HepG2 (cell line): ENCODE data around the gene CAMTA1. TPM values are rescaled to one million over a fixed set of nuclear protein-coding genes. Genes with fewer than 3 reads are reported as not detected.

Experiments
- AGO1 ChIP-seq: fragments of 200-400 bp; formaldehyde crosslinking; IDR thresholded peaks from 2 replicates; pipeline ENCODE4 v1.6.1; 2017; ENCODE audit warnings: mild to moderate bottlenecking, low read depth, low read length, moderate library complexity; ENCODE audit not compliant: poor library complexity, severe bottlenecking
- CBX2 ChIP-seq, 2 experiments: fragments of 200-600 bp in 1 of 2; sonication (generic); formaldehyde crosslinking in 1 of 2; IDR thresholded peaks; 2 replicates each; pipeline versions ENCODE4 v1.7.0 to v1.8.1; 2018 to 2022; ENCODE audit warnings: low read depth in 2 of 2, low read length in 1 of 2, mild to moderate bottlenecking in 1 of 2, missing genetic modification reagents in 1 of 2
- DDIT3 ChIP-seq: sonication (generic); formaldehyde crosslinking; IDR thresholded peaks from 2 replicates; pipeline ENCODE4 v1.4.0; 2020; ENCODE audit warnings: mild to moderate bottlenecking, missing genetic modification reagents
- E2F2 ChIP-seq: sonication (generic); formaldehyde crosslinking; IDR thresholded peaks from 2 replicates; pipeline ENCODE4 v1.4.0; 2020; ENCODE audit warnings: missing genetic modification reagents, borderline replicate concordance
- FIP1L1 ChIP-seq: fragments of 200-400 bp; formaldehyde crosslinking; IDR thresholded peaks from 2 replicates; pipeline ENCODE4 v1.6.1; 2018; ENCODE audit warnings: low read depth, mild to moderate bottlenecking, low read length, moderate library complexity, borderline replicate concordance; ENCODE audit not compliant: insufficient read depth
- FOXO1 ChIP-seq: sonication (generic); formaldehyde crosslinking; IDR thresholded peaks from 2 replicates; pipeline ENCODE4 v1.4.0; 2020; ENCODE audit warnings: missing genetic modification reagents
- GPN1 ChIP-seq: sonication (generic); formaldehyde crosslinking; IDR thresholded peaks from 2 replicates; pipeline ENCODE4 v1.5.1; 2020; ENCODE audit warnings: missing genetic modification reagents, borderline replicate concordance
- GTF2F1 ChIP-seq: fragments of 150-350 bp; IDR thresholded peaks from 2 replicates; pipeline ENCODE4 v1.6.1; 2014; ENCODE audit warnings: low read length
- HMGA1 ChIP-seq: sonication (generic); formaldehyde crosslinking; conservative IDR thresholded peaks from 2 replicates; pipeline ENCODE4 v1.4.0; 2020; ENCODE audit warnings: missing genetic modification reagents
- NCOA2 ChIP-seq: sonication (generic); formaldehyde crosslinking; IDR thresholded peaks from 2 replicates; pipeline ENCODE4 v1.8.0; 2022; ENCODE audit warnings: inconsistent platforms
- SMAD3 ChIP-seq: sonication (generic); formaldehyde crosslinking; IDR thresholded peaks from 2 replicates; pipeline ENCODE4 v1.4.0; 2020; ENCODE audit warnings: missing genetic modification reagents
- TARDBP ChIP-seq: sonication (generic); formaldehyde crosslinking; IDR thresholded peaks from 2 replicates; pipeline ENCODE4 v1.8.0; 2022; ENCODE audit warnings: mild to moderate bottlenecking, missing genetic modification reagents
- TOPORS ChIP-seq: sonication (generic); formaldehyde crosslinking; IDR thresholded peaks from 2 replicates; pipeline ENCODE4 v1.8.0; 2023; ENCODE audit warnings: mild to moderate bottlenecking, missing genetic modification reagents
- ZBTB42 ChIP-seq: sonication (generic); formaldehyde crosslinking; IDR thresholded peaks from 2 replicates; pipeline ENCODE4 v1.5.0; 2020; ENCODE audit warnings: mild to moderate bottlenecking, missing genetic modification reagents
- ZBTB44 ChIP-seq: sonication (generic); formaldehyde crosslinking; IDR thresholded peaks from 2 replicates; pipeline ENCODE4 v1.4.0; 2020; ENCODE audit warnings: missing genetic modification reagents
- ZNF142 ChIP-seq: sonication (generic); formaldehyde crosslinking; IDR thresholded peaks from 2 replicates; pipeline ENCODE4 v1.4.0; 2020; ENCODE audit warnings: missing genetic modification reagents
- ZNF333 ChIP-seq: sonication (generic); formaldehyde crosslinking; IDR thresholded peaks from 2 replicates; pipeline ENCODE4 v1.4.0; 2020; ENCODE audit warnings: mild to moderate bottlenecking, missing genetic modification reagents, borderline replicate concordance
- ZNF781 ChIP-seq: sonication (generic); formaldehyde crosslinking; IDR thresholded peaks from 2 replicates; pipeline ENCODE4 v1.5.1; 2020; ENCODE audit warnings: borderline replicate concordance, mild to moderate bottlenecking, missing genetic modification reagents; ENCODE audit errors: not compliant biosample characterization
- polyA plus RNA-seq, 8 experiments: library from polyadenylated mRNA; depleted of rRNA in 3 of 8; stranded (reverse) in 7 of 8; unstranded in 1 of 8; fragments of >200 nt; fragmentation: Illumina TruSeq in 4 of 8; extraction: Trizol in 4 of 8; gene quantifications; 2 replicates each; pipeline versions ENCODE4 v1.2.1 to v1.2.3, GENCODE V29; 2011 to 2016; ENCODE audit warnings: low read depth in 4 of 8, missing spikeins in 1 of 8, mixed read lengths in 1 of 8; ENCODE audit not compliant: insufficient read depth in 1 of 8
- total RNA-seq, 5 experiments: library from RNA; depleted of rRNA; stranded (reverse); fragments of >200 nt; fragmentation: Illumina TruSeq; extraction: Trizol; gene quantifications; 2 replicates each; pipeline ENCODE4 v1.2.3, GENCODE V29; 2016; ENCODE audit warnings: low read depth in 1 of 5

CAMTA1 gene
- total and polyA plus RNA-seq, 2 of the 13 experiments (the other 11 are each of a cell fraction or from before 2014, with no cell fraction given): 25.0 to 36.4 TPM

GRCh38 chr1:7667625-7668218, 882.5 kb downstream of the CAMTA1 start (continued):
- TF ChIP-seq ZNF781 (CRISPR knock-in tag) (no peak), GTF2F1 (no peak), ZBTB42 (CRISPR knock-in tag) (no peak), GPN1 (CRISPR knock-in tag) (no peak), NCOA2 (CRISPR knock-in tag) (no peak), FOXO1 (peak; percentile 71; the same call in 1 of the 2 replicates), CBX2 (IDR thresholded peaks at IDR 0.05; ENCODE audit: low read depth, low read length) (no peak), CBX2 (CRISPR knock-in tag; IDR thresholded peaks at IDR 0.05; ENCODE audit: low read depth) (no peak), ZBTB44 (CRISPR knock-in tag) (no peak), TARDBP (no peak), ZNF333 (CRISPR knock-in tag) (no peak), SMAD3 (CRISPR knock-in tag) (0 out of 2 replicates have a peak, but pooled peaks have one; percentile 63), FIP1L1 (no peak), ZNF142 (CRISPR knock-in tag) (no peak), AGO1 (no peak), E2F2 (no peak), DDIT3 (CRISPR knock-in tag) (no peak), TOPORS (CRISPR knock-in tag) (no peak), HMGA1 (CRISPR knock-in tag) (no peak)
